Cardiac fibroblast (primary cell): ENCODE results near the gene DNAJC3.

Experiments
- DNase-seq, 2 donors: peaks; one replicate each; pipeline versions ENCODE4 v3.0.0 to v3.0.0-alpha.2; 2010; ENCODE audit warnings: low read depth in 2 of 2
- H3K4me3 ChIP-seq, 2 donors: replicated peaks in 1 of 2; 1 replicate in 1 of 2; 2 replicates in 1 of 2; pipeline ENCODE4 v1.5.1; 2011; ENCODE audit warnings: low read depth in 2 of 2, low read length in 2 of 2, mild to moderate bottlenecking in 2 of 2, moderate library complexity in 1 of 2
- CTCF ChIP-seq: IDR thresholded peaks from one replicate; pipeline ENCODE4 v1.5.1; 2011; ENCODE audit warnings: low read depth, mild to moderate bottlenecking, low read length, inconsistent platforms

DNAJC3 gene

GRCh38 chr13:95833719-95834118 is 156.8 kb downstream of the DNAJC3 start:
- no peak overlapping the region for H3K4me3 ChIP-seq
- peak; percentile 35 to 59 for DNase-seq
- no peak for TF ChIP-seq CTCF

GRCh38 chr13:95834134-95834765 is 157.3 kb downstream of the DNAJC3 start:
- peak; percentile 73 to 77 for DNase-seq
- peak; percentile 88 for TF ChIP-seq CTCF
- H3K4me3 ChIP-seq = no peak overlapping the region

GRCh38 chr13:95841894-95842293 is 165.0 kb downstream of the DNAJC3 start:
- H3K4me3 ChIP-seq = no peak overlapping the region
- no peak for TF ChIP-seq CTCF
- DNase-seq = no peak

GRCh38 chr13:95842898-95843297 is 166.0 kb downstream of the DNAJC3 start:
- no peak for DNase-seq
- H3K4me3 ChIP-seq = no peak overlapping the region
- TF ChIP-seq CTCF = no peak
